ENCODE results near the gene CDC42EP1.

- TF ChIP-seq CTCF (IDR thresholded peaks at IDR 0.05; ENCODE audit: low read length): no peak
- no peak for TF ChIP-seq EZH2 (optimal IDR thresholded peaks at IDR 0.05; ENCODE audit: low read depth, low read length)
- TF ChIP-seq EZH2phosphoT487 (IDR thresholded peaks at IDR 0.05; ENCODE audit: low read length): no peak
Measured at GRCh38 chr22:37520776-37521191, 39.5 kb upstream of the CDC42EP1 start.
